ENCODE results near the gene SARS1.
A peak's percentile ranks its signal among the peaks of the same experiment; 100 is the strongest.

The SARS1 gene

GRCh38 chr1:109242387-109242786 lies 28.7 kb downstream of the SARS1 start:
- no peak for DNase-seq (ENCODE audit: low spot score)
- TF ChIP-seq CTCF (IDR thresholded peaks at IDR 0.05; ENCODE audit: extremely low read depth, missing control alignments) = no peak

GRCh38 chr1:109243221-109243620 lies 29.5 kb downstream of the SARS1 start:
- TF ChIP-seq CTCF (IDR thresholded peaks at IDR 0.05; ENCODE audit: extremely low read depth, missing control alignments) = no peak

DNA sequence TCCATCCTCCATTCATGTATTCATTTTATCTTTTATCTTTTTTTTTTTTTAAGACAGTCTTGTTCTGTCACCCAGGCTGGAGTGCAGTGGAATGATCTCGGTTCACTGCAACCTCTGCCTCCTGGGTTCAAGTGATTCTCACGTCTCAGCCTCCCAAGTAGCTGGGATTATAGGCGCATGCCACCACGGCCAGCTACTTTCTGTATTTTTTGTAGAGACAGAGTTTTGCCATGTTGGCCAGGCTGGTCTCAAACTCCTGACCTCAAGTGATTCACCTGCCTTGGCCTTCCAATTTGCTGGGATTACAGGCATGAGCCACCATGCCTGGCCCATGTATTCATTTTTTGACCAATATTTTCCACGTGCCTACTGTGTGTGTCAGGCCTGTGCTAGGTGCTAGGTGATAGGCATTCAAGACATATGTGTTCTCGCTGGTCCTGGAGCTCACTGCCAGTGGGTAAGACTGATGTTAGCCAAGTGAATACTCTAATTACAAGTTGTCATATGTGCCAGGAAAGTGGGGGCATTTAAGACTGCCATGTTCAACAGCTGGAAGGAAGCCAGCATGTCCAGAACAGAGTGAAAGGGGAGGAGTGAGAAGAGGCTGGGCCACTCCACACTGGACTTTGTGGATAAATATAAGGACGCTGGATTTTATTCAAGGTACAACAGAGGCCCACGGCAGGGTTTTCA lies 30.3 kb downstream of the SARS1 start:
- DNase-seq (ENCODE audit: low spot score) = no peak
- TF ChIP-seq CTCF (IDR thresholded peaks at IDR 0.05; ENCODE audit: extremely low read depth, missing control alignments) = no peak

More at GRCh38 chr1:109243221-109243620, 29.5 kb downstream of the SARS1 start:
- DNase-seq (ENCODE audit: low spot score) = no peak

DNA sequence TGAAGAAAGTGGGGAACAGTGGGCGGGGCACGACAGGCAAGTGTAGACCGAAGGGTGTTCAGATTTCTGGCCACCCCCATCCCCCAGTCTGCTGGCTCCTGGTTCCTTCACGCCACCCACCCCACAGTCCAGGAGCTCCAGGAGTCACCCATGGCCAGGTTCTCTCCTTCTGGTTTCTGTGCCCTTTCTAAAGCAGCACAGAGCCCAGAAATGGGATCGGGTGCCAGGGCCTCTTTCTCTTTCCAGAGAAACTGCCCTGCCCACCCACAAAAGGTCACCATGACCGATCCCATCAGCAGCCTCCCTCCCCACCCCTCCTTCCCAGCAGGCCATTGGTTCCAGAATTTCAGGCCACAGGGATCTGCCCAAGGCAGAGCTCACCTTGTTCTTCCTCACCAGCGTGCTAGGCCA lies 32.4 kb downstream of the SARS1 start:
- no peak for DNase-seq (ENCODE audit: low spot score)
- no peak for TF ChIP-seq CTCF (IDR thresholded peaks at IDR 0.05; ENCODE audit: extremely low read depth, missing control alignments)

DNA sequence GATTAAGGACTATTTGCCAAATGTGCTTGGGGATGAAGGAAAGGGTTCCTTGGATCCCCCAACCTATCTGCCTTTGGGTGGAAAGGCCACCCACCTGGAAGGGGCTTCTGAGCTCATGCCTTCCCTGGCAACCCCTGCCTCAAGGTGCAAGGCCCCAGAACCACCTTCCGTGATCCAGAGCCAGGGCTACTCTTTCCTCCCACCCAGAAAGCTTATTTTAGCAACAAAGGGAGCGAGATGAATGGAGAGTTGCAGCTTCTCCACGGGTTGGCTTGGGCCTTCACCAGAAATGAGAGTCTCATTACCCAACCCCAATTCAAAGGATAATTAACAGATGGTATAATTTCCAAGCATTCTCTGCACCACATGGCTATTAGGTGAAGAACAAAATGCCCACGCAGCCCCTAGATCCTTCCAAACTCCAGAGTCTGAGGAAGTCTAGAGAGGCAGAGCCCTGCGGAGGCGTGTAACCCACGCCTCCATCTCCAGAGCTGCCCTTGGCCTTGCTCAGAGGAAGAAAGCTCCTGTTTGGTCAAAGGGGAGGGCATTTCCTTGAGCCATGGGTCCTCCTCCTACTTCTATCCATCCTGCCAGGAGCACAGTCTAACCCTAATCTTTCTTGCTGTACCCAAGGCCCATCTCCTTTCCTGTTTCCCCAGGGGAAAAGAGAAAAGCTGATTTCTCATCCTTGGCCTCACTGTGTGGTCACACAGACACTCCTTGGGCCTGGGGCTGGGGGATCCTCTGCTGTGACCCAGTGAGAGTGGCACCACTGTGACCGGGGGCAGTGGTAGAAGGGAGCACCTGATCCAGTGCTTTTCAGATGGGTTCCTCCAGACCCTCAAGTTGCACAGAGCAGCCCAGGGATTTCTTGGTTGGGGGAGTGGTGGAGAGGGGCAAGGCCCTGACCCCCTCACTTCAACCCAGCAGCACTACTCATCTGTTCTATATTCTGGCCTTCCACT lies 34.0 kb downstream of the SARS1 start:
- peak; percentile 20 for DNase-seq (ENCODE audit: low spot score)
- TF ChIP-seq CTCF (IDR thresholded peaks at IDR 0.05; ENCODE audit: extremely low read depth, missing control alignments) = no peak

DNA sequence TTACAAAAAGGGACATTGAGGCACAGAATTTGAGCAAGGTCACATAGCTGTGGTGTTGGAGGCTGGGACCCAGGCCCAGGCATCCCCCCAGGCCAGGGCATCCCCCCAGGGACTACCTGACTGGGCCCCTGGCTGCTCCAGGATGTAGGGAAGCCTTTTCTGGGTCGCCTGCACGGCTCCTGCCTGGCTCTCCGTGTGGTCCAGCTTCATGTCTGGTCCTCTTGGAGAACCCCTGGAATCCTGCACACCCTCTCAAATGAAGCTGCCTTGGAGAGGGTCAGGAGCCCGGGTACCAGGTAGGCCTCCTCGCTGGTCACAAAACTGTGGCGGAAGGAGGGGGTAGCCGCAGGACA lies 34.7 kb downstream of the SARS1 start:
- TF ChIP-seq CTCF (IDR thresholded peaks at IDR 0.05; ENCODE audit: extremely low read depth, missing control alignments) = no peak
- no peak for DNase-seq (ENCODE audit: low spot score)

All from GM20000 (cell line).